H9 (cell line): Measurements from ENCODE around the gene CD27. TPM values are rescaled to one million over a fixed set of nuclear protein-coding genes. Genes with fewer than 3 reads are reported as not detected.

ENCODE experiments used
- DNase-seq: peaks from one replicate; pipeline ENCODE4 v3.0.0-alpha.2; 2017
- H2AFZ ChIP-seq: one replicate; pipeline ENCODE4 v1.6.1; 2013; ENCODE audit warnings: mild to moderate bottlenecking, low read length, control low read depth, moderate library complexity
- H2AK5ac ChIP-seq: 2 replicates; pipeline ENCODE4 v1.6.1; 2013; ENCODE audit warnings: low read length, control low read depth, mixed read lengths; ENCODE audit not compliant: insufficient read length
- H2BK120ac ChIP-seq: one replicate; pipeline ENCODE4 v1.6.1; 2013; ENCODE audit warnings: low read depth, mild to moderate bottlenecking, low read length, control low read depth, inconsistent platforms; ENCODE audit not compliant: poor library complexity, severe bottlenecking
- H2BK12ac ChIP-seq: 2 replicates; pipeline ENCODE4 v1.6.1; 2013; ENCODE audit warnings: low read length, control low read depth, mixed read lengths, low read depth; ENCODE audit not compliant: insufficient read length
- H2BK15ac ChIP-seq: 2 replicates; pipeline ENCODE4 v1.6.1; 2013; ENCODE audit warnings: low read depth, low read length, control low read depth
- H2BK20ac ChIP-seq: one replicate; pipeline ENCODE4 v1.6.1; 2013; ENCODE audit warnings: low read depth, mild to moderate bottlenecking, low read length, control low read depth, inconsistent platforms; ENCODE audit not compliant: poor library complexity, severe bottlenecking
- H2BK5ac ChIP-seq: 2 replicates; pipeline ENCODE4 v1.6.1; 2013; ENCODE audit warnings: low read length, control low read depth, mixed read lengths; ENCODE audit not compliant: insufficient read length
- H3K14ac ChIP-seq: 2 replicates; pipeline ENCODE4 v1.6.1; 2013; ENCODE audit warnings: low read length, control low read depth; ENCODE audit not compliant: insufficient read depth
- H3K18ac ChIP-seq: 2 replicates; pipeline ENCODE4 v1.6.1; 2013; ENCODE audit warnings: low read depth, mild to moderate bottlenecking, mixed read lengths, low read length, control low read depth; ENCODE audit not compliant: insufficient read length
- H3K23ac ChIP-seq: 2 replicates; pipeline ENCODE4 v1.6.1; 2013; ENCODE audit warnings: low read length, control low read depth, mixed read lengths, low read depth; ENCODE audit not compliant: insufficient read length
- H3K23me2 ChIP-seq: 2 replicates; pipeline ENCODE4 v1.6.1; 2013; ENCODE audit warnings: low read depth, mild to moderate bottlenecking, mixed read lengths, low read length, control low read depth; ENCODE audit not compliant: insufficient read length, poor library complexity, severe bottlenecking
- H3K27ac ChIP-seq: 2 replicates; pipeline ENCODE4 v1.5.1; 2013; ENCODE audit warnings: low read length, control low read depth, mixed read lengths, low read depth; ENCODE audit not compliant: insufficient read length
- H3K27me3 ChIP-seq: 2 replicates; pipeline ENCODE4 v1.6.1; 2013; ENCODE audit warnings: low read length, control low read depth, inconsistent platforms; ENCODE audit not compliant: insufficient read depth
- H3K4ac ChIP-seq: 2 replicates; pipeline ENCODE4 v1.6.1; 2013; ENCODE audit warnings: low read depth, mild to moderate bottlenecking, control low read depth, inconsistent platforms, low read length, moderate library complexity
- H3K4me1 ChIP-seq: 2 replicates; pipeline ENCODE4 v1.6.1; 2013; ENCODE audit warnings: low read length, control low read depth, inconsistent platforms; ENCODE audit not compliant: insufficient read depth
- H3K4me2 ChIP-seq: 2 replicates; pipeline ENCODE4 v1.6.1; 2013; ENCODE audit warnings: low read length, control low read depth, mixed read lengths; ENCODE audit not compliant: insufficient read length, insufficient read depth
- H3K56ac ChIP-seq: 2 replicates; pipeline ENCODE4 v1.6.1; 2013; ENCODE audit warnings: low read depth, mild to moderate bottlenecking, mixed read lengths, low read length, control low read depth; ENCODE audit not compliant: insufficient read length
- H3K79me1 ChIP-seq: 2 replicates; pipeline ENCODE4 v1.6.1; 2013; ENCODE audit warnings: low read depth, mild to moderate bottlenecking, moderate library complexity, low read length, control low read depth, inconsistent platforms; ENCODE audit not compliant: insufficient read depth, poor library complexity, severe bottlenecking
- H3K79me2 ChIP-seq: 2 replicates; pipeline ENCODE4 v1.6.1; 2013; ENCODE audit warnings: low read length, control low read depth, inconsistent platforms; ENCODE audit not compliant: insufficient read depth
- H3K9ac ChIP-seq: 2 replicates; pipeline ENCODE4 v1.6.1; 2013; ENCODE audit warnings: low read length, control low read depth, mixed read lengths; ENCODE audit not compliant: insufficient read length; ENCODE audit errors: extremely low read depth
- H3K9me3 ChIP-seq: one replicate; pipeline ENCODE4 v1.6.1; 2013; ENCODE audit warnings: low read depth, low read length, inconsistent platforms; ENCODE audit not compliant: control insufficient read depth
- H3T11ph ChIP-seq: one replicate; pipeline ENCODE4 v1.6.1; 2013; ENCODE audit warnings: mild to moderate bottlenecking, low read length, control low read depth, inconsistent platforms
- H4K20me1 ChIP-seq: one replicate; pipeline ENCODE4 v1.6.1; 2013; ENCODE audit not compliant: control insufficient read depth, insufficient read length, insufficient read depth
- H4K5ac ChIP-seq: 2 replicates; pipeline ENCODE4 v1.6.1; 2013; ENCODE audit warnings: low read depth, mild to moderate bottlenecking, mixed read lengths, low read length, control low read depth; ENCODE audit not compliant: insufficient read length
- H4K8ac ChIP-seq: replicated peaks from 2 replicates; pipeline ENCODE4 v1.6.1; 2013; ENCODE audit warnings: low read length, control low read depth, mixed read lengths, low read depth; ENCODE audit not compliant: insufficient read length
- H4K91ac ChIP-seq: 2 replicates; pipeline ENCODE4 v1.6.1; 2013; ENCODE audit warnings: low read depth, mild to moderate bottlenecking, moderate library complexity, mixed read lengths, low read length, control low read depth; ENCODE audit not compliant: insufficient read length
- H3K27ac Mint-ChIP-seq, 3 experiments: 2 replicates in 2 of 3; 3 replicates in 1 of 3; pipeline ENCODE4 v1.8.0; 2020 to 2021; ENCODE audit warnings: mixed read lengths in 3 of 3, mild to moderate bottlenecking in 1 of 3, moderate library complexity in 1 of 3
- H3K27me3 Mint-ChIP-seq: 2 replicates; pipeline ENCODE4 v1.8.0; 2021; ENCODE audit warnings: low read depth, mild to moderate bottlenecking, moderate library complexity, mixed read lengths
- H3K36me3 Mint-ChIP-seq, 3 experiments: 2 replicates in 2 of 3; 3 replicates in 1 of 3; pipeline ENCODE4 v1.8.0; 2020 to 2021; ENCODE audit warnings: low read depth in 3 of 3, mixed read lengths in 3 of 3; ENCODE audit not compliant: insufficient read depth in 1 of 3
- H3K4me1 Mint-ChIP-seq, 2 experiments: 2 replicates each; pipeline ENCODE4 v1.8.0; 2020; ENCODE audit warnings: mixed read lengths in 2 of 2
- H3K4me3 Mint-ChIP-seq, 2 experiments: 2 replicates in 1 of 2; 3 replicates in 1 of 2; pipeline ENCODE4 v1.8.0; 2020 to 2021; ENCODE audit warnings: mild to moderate bottlenecking in 2 of 2, mixed read lengths in 2 of 2, moderate library complexity in 1 of 2
- H3K9me3 Mint-ChIP-seq, 2 experiments: 2 replicates in 1 of 2; 3 replicates in 1 of 2; pipeline ENCODE4 v1.8.0; 2020; ENCODE audit warnings: mild to moderate bottlenecking in 2 of 2, mixed read lengths in 2 of 2, moderate library complexity in 1 of 2
- WGBS: extraction: QIAGEN DNeasy Blood & Tissue Kit; methylation state at CpG from one replicate; pipeline ENCODE4 v1.1.7; 2013; ENCODE audit warnings: missing lambda C conversion rate, low lambda C conversion rate, mixed read lengths; ENCODE audit not compliant: insufficient read length; ENCODE audit errors: extremely low coverage; 5-methylcytosine and 5-hydroxymethylcytosine counted together
- total RNA-seq: library from RNA; stranded (reverse); gene quantifications from 2 replicates; pipeline ENCODE4 v1.2.1, GENCODE V29; 2021
- TF ChIP-seq, protein P1 (sequence below): fragments of 200-600 bp; sonication (generic); conservative IDR thresholded peaks from 3 replicates; pipeline ENCODE4 v1.8.0; 2021; ENCODE audit warnings: antibody characterized with exemption, mild to moderate bottlenecking

The CD27 gene
- total RNA-seq, 1 experiment from 2014 or later, result 0.37 TPM

DNA sequence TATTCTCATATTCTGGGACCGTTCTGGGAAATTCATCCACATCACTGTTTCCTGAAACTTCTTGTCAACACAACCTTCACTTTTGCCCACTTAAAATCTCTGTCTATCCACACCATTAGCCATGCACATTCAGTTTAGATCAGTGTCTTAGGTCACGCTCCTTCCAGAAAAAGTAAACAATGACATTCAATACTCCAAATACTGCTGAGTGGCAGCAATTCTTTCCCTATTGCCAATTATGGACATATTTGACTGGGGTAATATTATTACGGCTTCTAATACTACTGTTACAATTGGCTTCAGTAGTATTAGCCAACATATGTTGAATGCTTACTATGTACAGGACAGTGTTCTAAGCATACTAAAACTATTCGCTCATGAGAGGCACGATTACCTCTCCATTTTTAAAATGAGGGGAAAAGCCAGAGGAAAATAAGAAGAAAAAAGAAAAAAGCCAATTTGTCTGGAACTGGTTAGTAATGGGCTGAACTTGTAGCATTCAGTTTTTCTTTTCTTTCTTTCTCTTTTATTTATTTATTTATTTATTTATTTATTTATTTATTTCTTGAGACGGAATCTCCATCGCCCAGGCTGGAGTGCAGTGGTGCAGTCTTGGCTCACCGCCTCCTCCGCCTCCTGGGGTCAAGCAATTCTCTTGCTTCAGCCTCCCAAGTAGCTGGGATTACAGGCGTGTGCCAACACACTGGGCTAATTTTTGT, 37.4 kb upstream of the CD27 start:
- TF ChIP-seq, protein P1, sequence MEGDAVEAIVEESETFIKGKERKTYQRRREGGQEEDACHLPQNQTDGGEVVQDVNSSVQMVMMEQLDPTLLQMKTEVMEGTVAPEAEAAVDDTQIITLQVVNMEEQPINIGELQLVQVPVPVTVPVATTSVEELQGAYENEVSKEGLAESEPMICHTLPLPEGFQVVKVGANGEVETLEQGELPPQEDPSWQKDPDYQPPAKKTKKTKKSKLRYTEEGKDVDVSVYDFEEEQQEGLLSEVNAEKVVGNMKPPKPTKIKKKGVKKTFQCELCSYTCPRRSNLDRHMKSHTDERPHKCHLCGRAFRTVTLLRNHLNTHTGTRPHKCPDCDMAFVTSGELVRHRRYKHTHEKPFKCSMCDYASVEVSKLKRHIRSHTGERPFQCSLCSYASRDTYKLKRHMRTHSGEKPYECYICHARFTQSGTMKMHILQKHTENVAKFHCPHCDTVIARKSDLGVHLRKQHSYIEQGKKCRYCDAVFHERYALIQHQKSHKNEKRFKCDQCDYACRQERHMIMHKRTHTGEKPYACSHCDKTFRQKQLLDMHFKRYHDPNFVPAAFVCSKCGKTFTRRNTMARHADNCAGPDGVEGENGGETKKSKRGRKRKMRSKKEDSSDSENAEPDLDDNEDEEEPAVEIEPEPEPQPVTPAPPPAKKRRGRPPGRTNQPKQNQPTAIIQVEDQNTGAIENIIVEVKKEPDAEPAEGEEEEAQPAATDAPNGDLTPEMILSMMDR, result no peak
- H4K20me1 ChIP-seq, result no peaks in the 10 kb centered on the region
- WGBS, result no CpG with 5 or more reads among the region's 10 CpGs
- H3K4me3 Mint-ChIP-seq, result no peak overlapping the region
- no peak overlapping the region for H2BK5ac ChIP-seq
- no peaks in the 10 kb centered on the region for H3K36me3 Mint-ChIP-seq
- no peak overlapping the region for H2BK12ac ChIP-seq
- no peaks in the 10 kb centered on the region for H3K23me2 ChIP-seq
- no peaks in the 10 kb centered on the region for H3K27me3 ChIP-seq
- no peak overlapping the region for H4K91ac ChIP-seq
- H2AFZ ChIP-seq, result no peak overlapping the region
- H3K27ac Mint-ChIP-seq, result no peak overlapping the region
- H2BK20ac ChIP-seq, result no peak overlapping the region
- H3K4me1 Mint-ChIP-seq, result peaks cover 5% of the 10 kb centered on the region in 2 experiments; a peak in 2 of 4 replicates
- H3K27me3 Mint-ChIP-seq, result no peaks in the 10 kb centered on the region; the same call in 1 of the 2 replicates
- no peak overlapping the region for H3K18ac ChIP-seq
- H3K79me1 ChIP-seq, result no peaks in the 10 kb centered on the region
- no peak overlapping the region for H3K27ac ChIP-seq
- H4K5ac ChIP-seq, result no peak overlapping the region
- H3T11ph ChIP-seq, result no peak overlapping the region
- no peaks in the 10 kb centered on the region; a peak in 1 of 5 replicates for H3K9me3 Mint-ChIP-seq
- no peak overlapping the region for H3K4ac ChIP-seq
- no peak overlapping the region for H3K23ac ChIP-seq
- no peaks in the 10 kb centered on the region for H3K9me3 ChIP-seq
- DNase-seq, result no peak
- H2AK5ac ChIP-seq, result no peak overlapping the region
- H2BK120ac ChIP-seq, result no peak overlapping the region
- no peaks in the 10 kb centered on the region for H3K79me2 ChIP-seq
- H2BK15ac ChIP-seq, result no peak overlapping the region
- no peak overlapping the region for H3K14ac ChIP-seq
- no peaks in the 10 kb centered on the region for H3K4me1 ChIP-seq
- H4K8ac ChIP-seq, result no peak overlapping the region
- H3K9ac ChIP-seq, result no peak overlapping the region
- no peak overlapping the region for H3K4me2 ChIP-seq
- no peak overlapping the region for H3K56ac ChIP-seq
